Activated T-helper 2 cell treated with anti-CD3 and anti-CD28 coated beads, Interferon-gamma antibody, Interleukin-2, Interleukin-4, amounts not matched to agents 10 μg/mL and 5 μg/mL and 100 μg/mL, durations not matched to agents 14 hours and 24 hours and 36 hours (primary cell): ENCODE results near the gene EFNA2. TPM values are rescaled to one million over a fixed set of nuclear protein-coding genes. Genes with fewer than 3 reads are reported as not detected.

ENCODE experiments used
- DNase-seq: peaks from one replicate; pipeline ENCODE4 v3.0.0; 2021; ENCODE audit warnings: low spot score
- H3K27ac Mint-ChIP-seq: one replicate; pipeline ENCODE4 v1.8.0; 2021; ENCODE audit warnings: mixed read lengths
- H3K27me3 Mint-ChIP-seq: one replicate; pipeline ENCODE4 v1.8.0; 2021; ENCODE audit warnings: low read depth, mixed read lengths
- H3K36me3 Mint-ChIP-seq: one replicate; pipeline ENCODE4 v1.8.0; 2021; ENCODE audit warnings: low read depth, mixed read lengths
- H3K4me1 Mint-ChIP-seq: one replicate; pipeline ENCODE4 v1.8.0; 2021; ENCODE audit warnings: low read depth, mixed read lengths
- H3K4me3 Mint-ChIP-seq: one replicate; pipeline ENCODE4 v1.8.0; 2021; ENCODE audit warnings: low read depth, mild to moderate bottlenecking, moderate library complexity, mixed read lengths
- H3K9me3 Mint-ChIP-seq: one replicate; pipeline ENCODE4 v1.8.0; 2021; ENCODE audit warnings: mixed read lengths
- intact Hi-C: fragments of 100-400 bp; cut with micrococcal nuclease; formaldehyde crosslinking; loops from one replicate; pipeline ENCODE4 v1.15.1; 2023
- total RNA-seq: library from RNA; stranded (reverse); gene quantifications from 2 replicates; pipeline ENCODE4 v1.2.3, GENCODE V29; 2022

Gene EFNA2
- total RNA-seq, 1 donor from 2014 or later, result not detected

DNA sequence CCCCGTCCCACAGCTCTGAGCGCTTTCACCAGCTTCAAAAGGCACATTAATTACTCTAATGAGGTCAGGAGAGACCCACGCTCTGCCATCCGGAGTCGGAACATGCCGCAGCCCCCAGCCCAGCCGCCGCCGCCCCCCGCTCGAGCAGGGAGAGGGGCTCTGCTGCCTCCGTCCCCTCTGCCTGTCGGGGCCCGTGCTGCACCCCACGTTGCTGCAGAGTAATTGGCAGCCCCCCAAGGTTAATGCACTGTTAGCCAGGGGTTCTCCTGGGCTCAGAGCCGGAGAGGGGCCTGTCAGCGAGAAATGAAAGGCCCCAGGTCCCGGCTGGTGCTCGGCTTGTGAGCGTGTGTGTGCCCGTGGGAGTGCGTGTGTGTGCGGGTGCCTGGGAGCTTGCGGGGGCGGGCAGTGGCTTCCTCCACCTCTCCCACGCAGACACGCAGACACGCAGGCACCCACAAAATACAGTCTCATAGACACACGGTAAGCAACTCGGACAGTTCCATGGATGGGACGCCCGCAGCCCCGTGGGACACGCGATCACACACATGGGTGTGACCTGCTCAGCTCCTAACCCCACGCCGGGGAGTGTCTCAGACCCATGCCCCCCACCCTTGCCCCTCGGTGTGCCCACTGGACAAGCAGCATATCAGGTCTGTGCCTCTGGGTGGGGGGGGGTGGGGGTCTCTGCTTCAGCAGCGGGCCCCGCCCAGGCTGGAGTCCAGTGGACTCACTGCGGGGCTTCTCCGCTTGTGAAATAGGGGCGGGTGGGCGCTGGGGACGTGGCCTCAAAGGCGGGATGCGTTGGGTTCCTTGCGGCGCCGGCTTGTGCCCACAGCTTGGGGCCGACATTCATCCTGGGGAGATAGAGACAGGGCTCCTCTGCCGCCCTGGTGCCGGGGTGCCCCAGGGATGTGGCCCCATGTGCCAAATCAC, 4.8 kb upstream of the EFNA2 start:
- peaks cover 18% of the 10 kb centered on the region for H3K27me3 Mint-ChIP-seq
- DNase-seq, result no peak
- peaks cover 30% of the 10 kb centered on the region for H3K36me3 Mint-ChIP-seq
- no peak overlapping the region for H3K4me3 Mint-ChIP-seq
- intact Hi-C loops, result loop anchor here (5.0 kb wide), 1 partner anchor 81 kb away; no protein-coding TSS in a partner anchor
- H3K9me3 Mint-ChIP-seq, result no peaks in the 10 kb centered on the region
- H3K4me1 Mint-ChIP-seq, result peaks cover 12% of the 10 kb centered on the region
- no peak overlapping the region for H3K27ac Mint-ChIP-seq

DNA sequence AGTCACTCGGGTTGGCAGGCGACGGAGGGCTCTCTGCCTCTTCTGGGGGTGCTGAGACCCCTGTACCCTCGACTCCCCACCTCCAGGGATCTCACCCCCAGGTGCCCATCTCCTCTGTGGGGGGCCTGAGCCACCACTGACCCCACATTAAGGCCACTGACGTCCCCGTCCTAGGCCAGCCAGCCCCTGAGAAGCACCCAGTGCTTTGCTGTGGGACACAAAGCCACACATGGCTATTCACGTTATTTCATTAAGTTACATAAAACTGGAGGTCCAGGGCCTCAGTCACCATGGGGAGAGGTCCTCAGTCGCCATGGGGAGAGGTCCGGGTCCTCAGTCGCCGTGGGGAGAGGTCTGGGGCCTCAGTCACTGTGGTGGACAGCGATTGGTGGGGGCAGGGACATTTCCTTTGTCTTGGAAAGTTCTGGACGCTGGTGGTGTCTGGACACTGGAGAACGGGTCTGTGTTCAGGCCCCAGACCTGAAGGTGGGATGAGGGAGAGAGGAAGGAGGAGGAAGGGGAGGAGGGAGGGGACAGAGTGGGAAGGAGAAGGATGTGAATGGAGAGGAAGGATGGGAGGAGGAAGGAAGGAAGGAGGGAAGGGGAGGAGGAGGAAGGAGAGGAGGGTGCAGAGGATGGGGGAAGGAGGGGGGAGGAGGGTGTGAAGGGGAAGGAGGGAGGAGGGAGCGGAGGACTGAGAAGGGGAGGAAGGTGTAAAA, 3.9 kb upstream of the EFNA2 start:
- H3K27me3 Mint-ChIP-seq, result peaks cover 21% of the 10 kb centered on the region
- no peak overlapping the region for H3K4me3 Mint-ChIP-seq
- peaks cover 27% of the 10 kb centered on the region for H3K36me3 Mint-ChIP-seq
- no peak overlapping the region for H3K27ac Mint-ChIP-seq
- DNase-seq, result no peak
- H3K9me3 Mint-ChIP-seq, result no peaks in the 10 kb centered on the region
- intact Hi-C loops, result loop anchor here (5.0 kb wide), 1 partner anchor 81 kb away; no protein-coding TSS in a partner anchor
- peaks cover 9% of the 10 kb centered on the region for H3K4me1 Mint-ChIP-seq

DNA sequence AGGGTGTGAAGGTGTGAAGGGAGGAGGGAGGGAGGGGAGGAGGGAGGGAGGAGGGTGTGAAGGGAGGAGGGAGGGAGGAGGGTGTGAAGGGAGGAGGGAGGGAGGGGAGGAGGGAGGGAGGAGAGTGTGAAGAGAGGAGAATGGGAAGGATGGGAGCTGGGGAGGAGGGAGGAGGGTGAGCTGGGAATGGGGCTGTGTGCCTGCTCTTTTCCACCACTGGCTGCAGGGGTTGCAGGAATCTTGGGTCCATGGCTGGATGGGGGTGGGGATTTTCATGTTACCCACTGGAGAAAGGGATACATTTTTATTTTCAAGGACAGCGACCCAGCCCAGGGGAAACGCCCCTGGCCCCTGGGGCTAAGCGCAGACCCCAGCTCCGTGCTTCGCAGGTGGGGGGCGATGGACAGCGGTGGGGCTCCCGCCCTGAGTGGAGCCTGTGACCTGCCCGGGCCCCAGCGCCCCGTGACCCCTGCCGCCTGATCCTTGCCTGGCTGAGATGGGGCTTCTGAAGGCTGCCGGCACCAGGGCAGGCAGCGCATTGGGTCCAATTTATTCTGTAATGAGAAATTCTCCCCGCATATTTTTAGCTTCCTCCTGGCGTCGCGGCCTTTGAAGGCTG, 3.0 kb upstream of the EFNA2 start:
- Mint-ChIP-seq H3K36me3 (peaks cover 23% of the 10 kb centered on the region), H3K9me3 (no peaks in the 10 kb centered on the region), H3K27me3 (peaks cover 22% of the 10 kb centered on the region), H3K4me1 (peaks cover 8% of the 10 kb centered on the region), H3K27ac (no peak overlapping the region), H3K4me3 (no peak overlapping the region)
- DNase-seq, result no peak
- intact Hi-C loops, result loop anchor here (5.0 kb wide), 1 partner anchor 80 kb away; no protein-coding TSS in a partner anchor

DNA sequence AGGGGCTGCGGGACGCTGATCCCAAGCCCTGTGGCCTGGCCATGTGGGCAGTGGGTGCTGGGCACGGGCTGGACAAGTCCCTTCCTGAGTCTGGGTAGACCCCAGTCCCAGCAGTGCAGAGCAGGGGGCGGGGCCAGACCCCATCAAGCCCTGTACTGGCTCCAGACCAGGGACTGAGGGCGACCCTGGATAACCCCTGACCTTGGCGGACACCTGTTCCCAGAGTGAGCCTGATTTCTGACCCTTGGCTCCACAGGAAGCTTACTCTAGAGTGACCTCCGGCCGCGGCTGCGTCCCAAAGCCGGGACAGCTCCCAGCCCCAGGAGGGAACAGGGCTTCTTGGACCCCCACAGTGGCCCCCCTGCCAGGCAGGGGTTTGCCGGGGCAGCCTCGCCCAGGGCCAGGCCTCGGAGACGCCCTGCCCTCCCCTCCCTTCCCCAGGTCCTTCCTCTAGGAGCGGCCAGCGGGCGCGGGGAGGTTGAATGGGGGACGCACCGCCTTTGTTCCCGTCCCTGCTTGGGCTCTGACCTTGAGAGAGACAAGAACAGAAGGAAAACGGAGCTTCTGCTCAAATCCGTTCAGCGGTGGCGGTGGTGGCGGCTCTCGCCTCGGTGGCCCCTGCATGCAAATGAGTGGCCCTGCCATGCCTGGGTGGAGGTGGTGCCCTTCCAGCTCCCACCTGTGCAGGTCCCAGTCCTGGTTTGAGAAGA, 2.3 kb upstream of the EFNA2 start:
- no peak for DNase-seq
- Mint-ChIP-seq H3K36me3 (peaks cover 19% of the 10 kb centered on the region), H3K27me3 (peaks cover 22% of the 10 kb centered on the region), H3K4me1 (peaks cover 6% of the 10 kb centered on the region), H3K9me3 (no peaks in the 10 kb centered on the region), H3K4me3 (no peak overlapping the region), H3K27ac (no peak overlapping the region)
- intact Hi-C loops, result loop anchor here (5.0 kb wide), 1 partner anchor 79 kb away; no protein-coding TSS in a partner anchor

DNA sequence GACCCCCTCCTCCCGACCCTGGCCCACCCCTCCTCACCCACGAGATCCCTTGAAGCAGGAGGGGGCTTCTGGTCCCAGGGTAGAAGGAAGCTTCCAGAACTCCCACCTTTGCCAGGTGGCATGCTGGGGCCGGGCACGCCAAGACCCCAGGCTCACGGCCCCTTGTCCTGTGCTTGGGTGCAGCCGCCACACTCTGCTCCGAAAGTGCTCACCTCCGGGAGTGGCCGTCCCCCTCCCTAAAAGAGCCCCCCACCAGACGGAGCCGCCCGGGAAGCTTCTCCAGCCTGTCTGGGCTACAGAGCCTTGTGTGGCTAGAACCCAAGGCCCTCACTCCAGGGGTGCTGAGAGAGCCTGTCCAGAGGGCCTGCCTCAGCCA, 1.8 kb upstream of the EFNA2 start:
- no peak for DNase-seq
- H3K36me3 Mint-ChIP-seq, result peaks cover 17% of the 10 kb centered on the region
- no peak overlapping the region for H3K4me3 Mint-ChIP-seq

DNA sequence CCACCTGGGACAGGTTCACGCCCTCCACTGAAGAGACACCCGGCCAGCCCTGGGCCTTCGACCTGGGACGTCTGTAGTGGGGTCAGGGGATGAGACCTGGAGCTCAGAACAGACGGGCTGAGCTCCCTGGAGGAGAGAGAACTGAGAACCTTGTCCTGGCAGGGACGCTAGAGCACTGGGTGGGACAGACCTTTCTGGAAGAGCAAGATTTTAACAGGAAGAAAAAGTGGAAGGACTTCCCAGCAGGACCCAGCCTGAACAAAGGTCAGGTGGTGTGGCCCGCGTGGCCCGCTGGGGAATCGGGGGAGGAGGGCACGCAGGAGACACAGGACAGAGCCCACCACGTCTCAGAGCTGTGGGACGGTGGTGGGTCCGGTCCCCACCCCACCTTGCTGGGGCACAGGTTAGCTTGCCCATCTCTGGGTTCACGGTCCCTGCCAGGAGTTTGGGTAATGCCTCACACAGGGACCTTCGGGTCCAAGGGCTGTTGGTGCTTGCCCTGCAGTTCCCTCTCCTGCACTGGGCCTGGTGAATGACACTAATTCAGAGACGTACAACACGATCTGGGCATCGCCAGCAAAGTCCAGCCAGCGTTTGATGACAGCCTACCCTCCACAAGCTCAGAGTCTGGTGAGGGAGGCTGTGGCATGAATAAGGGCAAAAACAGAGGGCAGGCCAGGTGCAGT, 1.2 kb upstream of the EFNA2 start:
- Mint-ChIP-seq H3K4me3 (peak overlapping the region; percentile 22), H3K27me3 (peaks cover 22% of the 10 kb centered on the region), H3K27ac (no peak overlapping the region), H3K4me1 (peaks cover 6% of the 10 kb centered on the region), H3K9me3 (no peaks in the 10 kb centered on the region), H3K36me3 (peaks cover 11% of the 10 kb centered on the region)
- no peak for DNase-seq
- intact Hi-C loops, result loop anchor here (5.0 kb wide), 1 partner anchor 78 kb away; no protein-coding TSS in a partner anchor

More for the DNA sequence above, 1.8 kb upstream of the EFNA2 start:
- H3K9me3 Mint-ChIP-seq, result no peaks in the 10 kb centered on the region
- peaks cover 6% of the 10 kb centered on the region for H3K4me1 Mint-ChIP-seq
- intact Hi-C loops, result loop anchor here (5.0 kb wide), 1 partner anchor 78 kb away; no protein-coding TSS in a partner anchor
- no peak overlapping the region for H3K27ac Mint-ChIP-seq
- H3K27me3 Mint-ChIP-seq, result peaks cover 22% of the 10 kb centered on the region

DNA sequence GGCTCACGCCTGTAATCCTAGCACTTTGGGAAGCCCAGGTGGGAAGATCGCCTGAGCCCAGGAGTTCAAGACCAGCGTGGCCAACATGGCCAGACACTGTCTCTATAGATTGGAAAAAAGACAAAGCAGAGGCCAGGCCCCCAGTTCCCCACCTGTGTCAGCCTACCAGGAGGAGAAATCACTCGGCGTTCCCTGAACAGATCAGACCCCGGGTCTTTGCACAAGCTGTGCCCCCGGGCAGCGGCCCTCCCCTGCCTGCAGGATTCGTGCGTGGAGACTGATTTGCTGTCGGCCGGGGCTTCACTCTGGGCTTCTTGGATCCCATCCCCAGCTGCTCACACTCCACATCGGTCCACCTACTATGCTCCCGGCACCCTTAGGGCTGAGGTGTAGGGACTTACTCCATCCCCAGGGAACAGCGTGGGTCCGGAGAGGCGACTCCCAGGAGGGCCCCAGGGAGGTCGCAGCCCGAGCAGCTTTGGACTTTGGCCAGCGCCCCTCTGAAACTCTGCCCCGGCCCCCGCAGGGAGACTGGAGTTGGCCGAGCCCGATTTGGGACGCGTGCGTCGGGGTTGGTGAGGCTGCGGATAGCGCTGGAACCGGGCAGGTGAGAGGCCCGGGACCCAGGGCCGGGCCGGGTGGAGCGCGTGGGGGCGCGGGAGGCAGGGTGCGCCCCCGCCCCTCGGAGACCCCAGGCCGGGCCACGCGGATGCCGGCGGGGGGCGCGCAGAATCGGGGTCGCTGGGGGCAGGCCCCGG, 515 bp upstream of the EFNA2 start:
- H3K27me3 Mint-ChIP-seq, result peaks cover 22% of the 10 kb centered on the region
- peak overlapping the region; percentile 22 for H3K4me3 Mint-ChIP-seq
- H3K36me3 Mint-ChIP-seq, result peaks cover 4% of the 10 kb centered on the region
- no peaks in the 10 kb centered on the region for H3K4me1 Mint-ChIP-seq
- H3K9me3 Mint-ChIP-seq, result no peaks in the 10 kb centered on the region
- intact Hi-C loops, result loop anchor here (5.0 kb wide), 1 partner anchor 77 kb away; no protein-coding TSS in a partner anchor
- DNase-seq, result no peak
- H3K27ac Mint-ChIP-seq, result no peak overlapping the region

DNA sequence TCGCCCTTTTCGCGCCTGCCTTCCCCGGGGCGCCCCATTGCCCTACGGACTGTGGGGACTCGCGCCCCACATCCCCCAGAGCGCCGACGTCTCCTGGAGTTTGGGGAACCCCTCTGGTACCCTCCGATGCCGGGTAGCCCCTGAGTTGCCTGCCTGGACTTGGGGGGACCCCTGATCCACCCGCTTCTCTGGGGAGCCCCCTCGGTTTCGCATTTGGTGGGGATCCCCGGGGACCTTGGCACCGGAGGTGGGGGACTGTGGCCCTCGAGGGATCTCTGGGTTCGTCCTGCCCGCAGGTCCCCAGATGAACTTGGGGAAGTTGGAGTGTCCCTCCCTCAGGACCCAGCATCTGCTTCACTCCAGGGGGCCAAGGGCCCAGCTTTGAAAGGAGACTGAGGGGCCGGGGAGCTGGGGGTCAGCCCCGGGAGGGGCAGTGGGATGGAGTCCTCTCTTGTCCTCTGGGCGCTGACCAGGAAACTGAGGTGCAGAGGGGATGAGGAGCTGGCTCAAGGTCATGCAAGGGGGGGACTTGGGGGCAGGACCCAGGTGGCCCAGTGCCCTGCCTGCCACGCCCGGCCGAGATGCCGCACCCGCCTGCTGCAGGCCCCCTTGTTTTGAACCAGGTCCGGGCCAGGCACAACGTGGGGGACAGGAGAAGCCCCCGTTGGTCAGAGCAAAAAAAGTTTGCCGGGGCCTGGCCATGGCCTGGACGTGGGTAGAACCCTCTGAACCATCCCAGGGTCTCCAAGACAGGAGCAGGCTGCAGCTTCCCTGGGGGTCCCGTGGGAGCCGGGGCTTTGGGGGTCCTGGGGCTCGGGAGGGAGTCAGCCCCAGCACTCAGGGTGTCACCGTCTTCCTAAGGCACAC, 1.0 kb downstream of the EFNA2 start:
- no peaks in the 10 kb centered on the region for H3K36me3 Mint-ChIP-seq
- H3K27ac Mint-ChIP-seq, result no peak overlapping the region
- no peaks in the 10 kb centered on the region for H3K9me3 Mint-ChIP-seq
- intact Hi-C loops, result no loop called here
- H3K4me3 Mint-ChIP-seq, result peak overlapping the region; percentile 15
- H3K27me3 Mint-ChIP-seq, result peaks cover 20% of the 10 kb centered on the region
- DNase-seq, result no peak
- no peaks in the 10 kb centered on the region for H3K4me1 Mint-ChIP-seq

DNA sequence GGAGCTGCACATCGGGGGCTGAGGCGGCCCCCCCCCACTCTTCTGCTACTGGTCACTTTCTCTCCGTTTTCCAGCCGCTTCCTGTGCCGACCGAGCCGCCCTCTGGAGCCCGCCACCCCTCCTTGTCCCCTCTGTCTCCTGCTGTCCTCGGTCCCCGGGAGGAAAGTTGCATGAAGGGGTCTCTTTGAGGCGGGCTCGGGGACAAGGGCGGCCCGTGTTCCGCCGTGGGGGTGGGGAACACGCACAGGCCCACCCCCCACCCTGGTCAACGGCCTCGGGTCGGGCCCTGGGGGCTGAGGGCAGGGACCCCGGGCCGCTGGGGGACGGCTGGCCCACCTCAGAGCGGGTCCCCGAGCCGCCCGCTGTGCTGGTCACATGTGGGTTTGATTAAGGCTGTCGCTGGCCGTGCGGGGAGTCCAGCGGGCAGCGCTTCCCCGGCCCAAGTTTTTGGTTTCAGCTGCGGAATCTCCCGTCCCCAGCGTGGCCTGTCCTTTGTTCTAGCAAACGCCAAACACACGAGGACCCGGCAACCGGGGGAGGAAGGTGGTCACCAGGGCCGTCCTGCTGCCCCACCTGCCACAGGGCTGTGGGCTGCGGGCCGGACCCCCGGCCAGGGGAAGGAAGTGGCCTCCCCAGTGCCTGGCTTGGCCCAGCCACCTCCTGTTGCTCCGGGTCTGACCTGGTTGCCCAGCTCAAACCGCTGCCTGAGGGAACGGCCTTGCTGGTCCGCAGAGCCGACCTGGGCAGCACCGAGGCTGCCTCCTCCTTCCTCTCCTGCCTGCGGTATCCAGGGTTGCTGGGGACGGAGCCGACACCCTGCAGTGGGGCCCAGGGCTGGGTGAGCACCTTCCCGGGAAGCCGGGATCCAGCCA, 1.9 kb downstream of the EFNA2 start:
- Mint-ChIP-seq H3K4me1 (no peaks in the 10 kb centered on the region), H3K9me3 (no peaks in the 10 kb centered on the region), H3K4me3 (no peak overlapping the region), H3K36me3 (no peaks in the 10 kb centered on the region), H3K27ac (no peak overlapping the region), H3K27me3 (peaks cover 19% of the 10 kb centered on the region)
- intact Hi-C loops, result no loop called here
- DNase-seq, result no peak

DNA sequence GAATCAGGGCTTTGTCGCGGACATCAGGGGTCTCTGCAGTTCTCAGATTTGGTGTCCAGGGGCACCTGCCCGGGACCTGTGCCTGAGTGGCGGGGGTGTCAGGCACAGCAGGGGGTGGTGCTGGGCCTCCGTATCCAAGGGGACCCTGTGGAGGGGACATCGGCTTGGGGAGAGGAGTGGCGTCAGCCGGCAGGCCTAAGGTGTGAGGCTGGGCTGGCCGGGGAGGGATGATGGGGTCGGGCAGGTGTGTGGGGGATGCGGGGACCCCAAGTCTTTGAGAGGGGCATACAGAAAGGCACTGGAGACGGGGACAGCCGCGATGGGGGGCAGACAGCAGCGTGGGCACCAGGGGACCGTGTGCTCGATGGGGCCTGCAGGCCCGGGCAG, 2.5 kb downstream of the EFNA2 start:
- H3K4me3 Mint-ChIP-seq, result no peak overlapping the region
- no peak overlapping the region for H3K27ac Mint-ChIP-seq
- H3K4me1 Mint-ChIP-seq, result no peaks in the 10 kb centered on the region
- H3K27me3 Mint-ChIP-seq, result peaks cover 18% of the 10 kb centered on the region
- DNase-seq, result no peak
- intact Hi-C loops, result no loop called here
- no peaks in the 10 kb centered on the region for H3K36me3 Mint-ChIP-seq
- H3K9me3 Mint-ChIP-seq, result no peaks in the 10 kb centered on the region
